ENCODE data around the gene DAGLA. TPM values are rescaled to one million over a fixed set of nuclear protein-coding genes. Genes with fewer than 3 reads are reported as not detected.
"Not testable (repeated sequence)": the region's sequence is repeated elsewhere in the genome, so short reads cannot be mapped to it uniquely, and the experiment has no call there.

Gene DAGLA
- total and polyA plus RNA-seq, 8 donors: 3.7 to 6.9 (median 5.2) TPM

- no peak for ATAC-seq
- peaks cover 0 to 3% (median 0%) of the 10 kb centered on the region in 3 donors for H3K4me1 ChIP-seq
- H3K4me3 ChIP-seq: no peak overlapping the region
- FAIRE-seq: no peak
- whole genome bisulfite sequencing, 2 donors: 78 to 82% methylated on average over 3 of the region's 3 CpGs
- no peak for TF ChIP-seq CTCF (IDR thresholded peaks at IDR 0.05)
- H3K27me3 ChIP-seq: no peaks in the 10 kb centered on the region
- H3K9me3 ChIP-seq: no peaks in the 10 kb centered on the region
- no peak overlapping the region for H3K27ac ChIP-seq
- DNase-seq: no peak
- intact Hi-C loops (cut with DNase I): no loop called here
- H3K36me3 ChIP-seq: no peaks in the 10 kb centered on the region
Observed at GRCh38 chr11:61647529-61647928, 32.7 kb upstream of the DAGLA start.

GRCh38 chr11:61650781-61651571 is 29.2 kb upstream of the DAGLA start:
- Histone ChIP-seq H3K27ac (no peak overlapping the region), H3K9me3 (no peaks in the 10 kb centered on the region), H3K27me3 (no peaks in the 10 kb centered on the region), H3K4me3 (no peak overlapping the region), H3K36me3 (no peaks in the 10 kb centered on the region), H3K4me1 (peaks cover 0 to 3% (median 0%) of the 10 kb centered on the region in 3 donors)
- FAIRE-seq (no peak), ATAC-seq (peak; percentile 62 to 89 (median 83)), DNase-seq (peak in 4 of 6 donors; percentile 33 to 80 (median 68))
- WGBS, 2 donors: 68 to 74% methylated on average over 17 of the region's 17 CpGs
- intact Hi-C loops (cut with DNase I): no loop called here
- no peak for TF ChIP-seq CTCF (IDR thresholded peaks at IDR 0.05)

- ATAC-seq (no peak), DNase-seq (no peak), FAIRE-seq (no peak)
- H3K27ac ChIP-seq: no peak overlapping the region
- intact Hi-C loops (cut with DNase I): no loop called here
- no peaks in the 10 kb centered on the region for H3K36me3 ChIP-seq
- WGBS, 2 donors: 87 to 94% methylated on average over 1 of the region's 1 CpG
- H3K9me3 ChIP-seq: no peaks in the 10 kb centered on the region
- H3K4me3 ChIP-seq: no peak overlapping the region
- peaks cover 0 to 3% (median 0%) of the 10 kb centered on the region in 3 donors for H3K4me1 ChIP-seq
- TF ChIP-seq CTCF (IDR thresholded peaks at IDR 0.05): no peak
- no peaks in the 10 kb centered on the region for H3K27me3 ChIP-seq
Observed at GRCh38 chr11:61652135-61652534, 28.1 kb upstream of the DAGLA start.

GRCh38 chr11:61654397-61654829 is 25.8 kb upstream of the DAGLA start:
- peak in 1 of 6 donors; percentile 30 for DNase-seq
- Histone ChIP-seq H3K4me3 (no peak overlapping the region), H3K36me3 (no peaks in the 10 kb centered on the region), H3K27me3 (no peaks in the 10 kb centered on the region), H3K27ac (no peak overlapping the region), H3K4me1 (peaks cover 3 to 5% (median 3%) of the 10 kb centered on the region in 3 donors), H3K9me3 (no peaks in the 10 kb centered on the region)
- intact Hi-C loops (cut with DNase I): no loop called here
- FAIRE-seq: no peak
- 70 to 76% methylated on average over 7 of the region's 7 CpGs for WGBS, 2 donors
- TF ChIP-seq CTCF (IDR thresholded peaks at IDR 0.05): no peak
- ATAC-seq: peak in 3 of 4 donors; percentile 7 to 62 (median 33)

GRCh38 chr11:61655266-61656159 is 24.7 kb upstream of the DAGLA start:
- H3K27ac ChIP-seq; FAIRE-seq; H3K9me3 ChIP-seq; intact Hi-C loops (cut with DNase I); DNase-seq; H3K27me3 ChIP-seq; H3K4me1 ChIP-seq; H3K36me3 ChIP-seq; H3K4me3 ChIP-seq; ATAC-seq: not testable (repeated sequence)
- 57 to 61% methylated on average over 11 to 15 of the region's 17 CpGs for WGBS, 2 donors

Measured in pancreas (tissue), 10 donors.